Heart left ventricle (tissue), 13 donors: ENCODE data around the gene NUBP1.
"Not testable (repeated sequence)": the region's sequence is repeated elsewhere in the genome, so short reads cannot be mapped to it uniquely, and the experiment has no call there.

ENCODE experiments used
- CTCF ChIP-seq, 12 donors: fragments of 200-600 bp; sonication (generic) in 4 of 12; IDR thresholded peaks; one replicate each; pipeline versions ENCODE4 v1.5.0 to v1.8.0; 2018 to 2022; ENCODE audit warnings: antibody characterized with exemption in 12 of 12, mild to moderate bottlenecking in 5 of 12
- POLR2A ChIP-seq, 2 donors: fragments of 450-650 bp; IDR thresholded peaks; one replicate each; pipeline ENCODE4 v1.6.1; 2017; ENCODE audit warnings: antibody characterized with exemption in 2 of 2, mild to moderate bottlenecking in 2 of 2, moderate library complexity in 2 of 2
- donor health status: ischemic (EF 13 %, LVEDD 7.1; RV severe dilation, severe dysfunction).
- donor health status: DM: no; HTN: yes; CAD: no.
- donor health status: DM: no; HTN: no; CAD: no.
- donor health status: ischemic (EF 25% LVEDD 6.9; RV normal size, moderate dysfunction).
- donor health status: ischemic (EF 25% LVEDD 5.7; RV mildly dilated, moderate dysfunction).
- donor health status: ischemic (EF 35%, LVEDD 5.7; RV mildly dilated, moderate dysfunction).
- donor health status: nonischemic (EF 11% LVEDD 7.7; RV severe dilation, severe dysfunction).
- donor health status: DM: yes; HTN: yes; CAD: no.
- donor health status: PGD.
- donor health status: ischemic (EF 29% LVEDD 5.4; RV normal size, mild dysfunction).
- donor health status: nonischemic (EF 23%, LVEDD 6.1; RV moderate dilation, normal function).

- TF ChIP-seq CTCF, POLR2A (IDR thresholded peaks at IDR 0.05): not testable (repeated sequence)
Measured at GRCh38 chr16:10788630-10789029, 45.0 kb downstream of the NUBP1 start.
